Endothelial cell of umbilical vein (primary cell): ENCODE data around the gene CCDC102B. TPM values are rescaled to one million over a fixed set of nuclear protein-coding genes. Genes with fewer than 3 reads are reported as not detected.

Experiments
- BruUV-seq: library from RNA; stranded (reverse); fragments of 400-500 nt; replicated peaks from 2 replicates; lab custom pipeline; 2021; lab: Mats Ljungman, UMichigan
- CTCF ChIA-PET: fragments of 300-600, 350-600 bp; sonication (Branson Sonifier 250); formaldehyde crosslinking; loops from one replicate; lab custom pipeline; 2021; ENCODE audit warnings: antibody characterized with exemption, inconsistent platforms; lab: Charles Lee
- POLR2A ChIA-PET: fragments of 300-600, 350-600 bp; sonication (Branson Sonifier 250); formaldehyde crosslinking; loops from one replicate; lab custom pipeline; 2021; ENCODE audit warnings: antibody characterized with exemption, inconsistent platforms; lab: Charles Lee
- DNase-seq: peaks from one replicate; pipeline ENCODE4 v3.0.0-alpha.2; 2011; ENCODE audit warnings: low read depth, low spot score
- FAIRE-seq: peaks from 2 replicates; lab custom pipeline; 2011; peaks lifted over from hg19 to GRCh38; lab: Jason Lieb, UNC
- H2AFZ ChIP-seq: 2 replicates; pipeline ENCODE4 v1.6.0; 2012; ENCODE audit warnings: low read depth, low read length, control low read depth, inconsistent platforms
- H3K27ac ChIP-seq: 2 replicates; pipeline ENCODE4 v1.5.1; 2011; ENCODE audit warnings: low read depth, mild to moderate bottlenecking, control low read depth, low read length, moderate library complexity; ENCODE audit not compliant: insufficient read depth
- H3K27me3 ChIP-seq, 2 experiments: 2 replicates each; pipeline versions ENCODE4 v1.6.0 to v1.6.1; 2011; ENCODE audit warnings: low read length in 2 of 2, mixed read lengths in 1 of 2; ENCODE audit not compliant: control insufficient read depth in 2 of 2, insufficient read depth in 2 of 2
- H3K36me3 ChIP-seq, 2 experiments: 2 replicates in 1 of 2; 3 replicates in 1 of 2; pipeline ENCODE4 v1.5.1; 2011; ENCODE audit warnings: low read length in 2 of 2, mild to moderate bottlenecking in 1 of 2, moderate library complexity in 1 of 2; ENCODE audit not compliant: control insufficient read depth in 2 of 2, insufficient read depth in 2 of 2; ENCODE audit errors: extremely low read depth in 1 of 2
- H3K4me1 ChIP-seq: 3 replicates; pipeline ENCODE4 v1.5.1; 2011; ENCODE audit warnings: mild to moderate bottlenecking, low read length; ENCODE audit not compliant: control insufficient read depth, insufficient read depth; ENCODE audit errors: extremely low read depth
- H3K4me2 ChIP-seq: 2 replicates; pipeline ENCODE4 v1.6.1; 2011; ENCODE audit warnings: low read length, control low read depth, mixed read lengths; ENCODE audit not compliant: insufficient read depth
- H3K4me3 ChIP-seq, 3 experiments: fragments of 200-600 bp in 1 of 3; sonication (generic), shearing (Covaris generic) in 1 of 3; replicated peaks in 1 of 3; 2 replicates each; pipeline ENCODE4 v1.5.1; 2011 to 2016; ENCODE audit warnings: control low read depth in 3 of 3, low read length in 3 of 3, mild to moderate bottlenecking in 2 of 3, inconsistent platforms in 1 of 3, low read depth in 1 of 3, moderate library complexity in 1 of 3; ENCODE audit not compliant: insufficient read depth in 1 of 3
- H3K79me2 ChIP-seq: 2 replicates; pipeline ENCODE4 v1.6.0; 2012; ENCODE audit warnings: low read length, inconsistent platforms; ENCODE audit not compliant: control insufficient read depth, insufficient read depth
- H3K9ac ChIP-seq: replicated peaks from 2 replicates; pipeline ENCODE3; 2011; ENCODE audit warnings: low read length, control low read depth; ENCODE audit not compliant: insufficient read depth; ENCODE audit errors: extremely low read depth
- H3K9me1 ChIP-seq: replicated peaks from 3 replicates; pipeline ENCODE4 v1.6.0; 2011; ENCODE audit warnings: mild to moderate bottlenecking, low read length; ENCODE audit not compliant: control insufficient read depth, insufficient read depth; ENCODE audit errors: extremely low read depth
- H3K9me3 ChIP-seq: replicated peaks from 2 replicates; pipeline ENCODE4 v1.5.1; 2012; ENCODE audit warnings: low read length, inconsistent platforms; ENCODE audit not compliant: control insufficient read depth, insufficient read depth
- H4K20me1 ChIP-seq: replicated peaks from 2 replicates; pipeline ENCODE3; 2011; ENCODE audit warnings: mild to moderate bottlenecking, low read length; ENCODE audit not compliant: control insufficient read depth, insufficient read depth; ENCODE audit errors: extremely low read depth
- EZH2 ChIP-seq: IDR thresholded peaks from 2 replicates; pipeline ENCODE4 v1.6.1; 2012; ENCODE audit warnings: borderline replicate concordance, low read depth, mild to moderate bottlenecking, moderate library complexity, low read length, inconsistent platforms; ENCODE audit not compliant: severe bottlenecking
- FOS ChIP-seq: IDR thresholded peaks from 2 replicates; pipeline ENCODE4 v1.6.1; 2011; ENCODE audit warnings: mild to moderate bottlenecking, low read length, moderate library complexity, borderline replicate concordance; ENCODE audit not compliant: insufficient read depth
- GATA2 ChIP-seq: IDR thresholded peaks from 2 replicates; pipeline ENCODE4 v1.7.0; 2011; ENCODE audit warnings: low read depth, mild to moderate bottlenecking, moderate library complexity, mixed read lengths, low read length; ENCODE audit not compliant: insufficient read length, insufficient read depth
- JUN ChIP-seq: IDR thresholded peaks from 2 replicates; pipeline ENCODE4 v1.6.1; 2011; ENCODE audit warnings: borderline replicate concordance, low read depth; ENCODE audit not compliant: insufficient read length, insufficient read depth
- MYC ChIP-seq: IDR thresholded peaks from one replicate; pipeline ENCODE4 v1.6.1; 2011; ENCODE audit warnings: mild to moderate bottlenecking, low read depth, low read length
- POLR2A ChIP-seq: IDR thresholded peaks from 2 replicates; pipeline ENCODE4 v1.6.1; 2012; ENCODE audit warnings: low read depth, mild to moderate bottlenecking, control low read depth, low read length
- POLR2AphosphoS5 ChIP-seq: IDR thresholded peaks from 2 replicates; pipeline ENCODE4 v1.6.1; 2012; ENCODE audit warnings: low read depth, mild to moderate bottlenecking, control low read depth, low read length, moderate library complexity; ENCODE audit not compliant: insufficient read depth
- dilution Hi-C: fragments of 300-500 bp; cut with MboI; formaldehyde crosslinking; loops from one replicate; pipeline ENCODE4 v1.15.0; 2019; ENCODE audit warnings: low sequenced_read_pairs; ENCODE audit not compliant: extremely low pct_ligation_motif_present
- intact Hi-C: fragments of 100-400 bp; cut with micrococcal nuclease; formaldehyde crosslinking; loops from one replicate; pipeline ENCODE4 v1.10.0; 2022
- polyA plus RNA-seq, 4 experiments: library from polyadenylated mRNA; depleted of rRNA in 3 of 4; stranded (reverse) in 3 of 4; unstranded in 1 of 4; fragments of >200 nt; gene quantifications; 2 replicates each; pipeline versions ENCODE4 v1.2.1 to v1.2.3, GENCODE V29; 2011 to 2012; ENCODE audit warnings: missing spikeins in 1 of 4
- total RNA-seq: library from RNA; stranded (reverse); gene quantifications from 2 replicates; pipeline ENCODE4 v1.2.3, GENCODE V29; 2021
- TF ChIP-seq, protein P1 (sequence below), 2 donors: IDR thresholded peaks; 1 replicate in 1 of 2; 2 replicates in 1 of 2; pipeline ENCODE4 v1.5.1; 2011; ENCODE audit warnings: low read length in 2 of 2, mild to moderate bottlenecking in 2 of 2, moderate library complexity in 2 of 2, control low read depth in 1 of 2, inconsistent platforms in 1 of 2, low read depth in 1 of 2; ENCODE audit not compliant: insufficient read depth in 1 of 2; ENCODE audit errors: extremely low read depth in 1 of 2
- TF ChIP-seq, protein P2 (sequence below): IDR thresholded peaks from 2 replicates; pipeline ENCODE4 v1.6.1; 2011; ENCODE audit not compliant: insufficient read depth, insufficient read length

The CCDC102B gene
- total and polyA plus RNA-seq, 2 donors (not counting 3 experiments of a cell fraction or from before 2014, with no cell fraction given), result 0.21 to 0.62 TPM

DNA sequence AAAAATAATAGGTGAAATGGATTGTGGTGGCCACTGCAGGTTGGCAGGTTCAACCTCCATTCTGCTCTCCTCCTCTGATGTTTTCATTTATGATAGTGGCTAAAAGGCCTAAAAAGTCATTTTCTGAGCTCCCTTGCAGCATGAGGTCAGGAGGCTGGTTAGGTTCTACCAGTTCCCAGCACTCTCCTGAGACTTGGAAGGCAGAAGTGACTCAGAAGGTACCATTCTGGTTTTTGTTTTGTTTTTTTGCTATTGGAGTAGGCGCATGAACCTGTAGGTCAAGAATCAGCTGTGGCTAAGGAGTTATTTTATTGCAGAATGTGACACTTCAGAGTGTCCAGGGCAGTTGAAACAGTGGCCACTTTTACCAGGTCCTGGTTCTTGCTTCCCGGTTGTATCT is 181.9 kb downstream of the CCDC102B start:
- no TSS peak for BruUV-seq
- FAIRE-seq (no peak), DNase-seq (no peak)
- Histone ChIP-seq H3K36me3 (no peaks in the 10 kb centered on the region), H3K27ac (no peak overlapping the region), H3K79me2 (no peaks in the 10 kb centered on the region), H3K9me1 (no peaks in the 10 kb centered on the region), H4K20me1 (no peaks in the 10 kb centered on the region), H3K4me2 (no peak overlapping the region), H2AFZ (no peak overlapping the region), H3K27me3 (no peaks in the 10 kb centered on the region), H3K4me1 (no peaks in the 10 kb centered on the region), H3K4me3 (no peak overlapping the region), H3K9me3 (no peaks in the 10 kb centered on the region), H3K9ac (no peak overlapping the region)
- TF ChIP-seq POLR2A (no peak), MYC (no peak), JUN (no peak), POLR2AphosphoS5 (no peak), FOS (no peak), EZH2 (no peak), GATA2 (no peak)
- TF ChIP-seq, protein P1, sequence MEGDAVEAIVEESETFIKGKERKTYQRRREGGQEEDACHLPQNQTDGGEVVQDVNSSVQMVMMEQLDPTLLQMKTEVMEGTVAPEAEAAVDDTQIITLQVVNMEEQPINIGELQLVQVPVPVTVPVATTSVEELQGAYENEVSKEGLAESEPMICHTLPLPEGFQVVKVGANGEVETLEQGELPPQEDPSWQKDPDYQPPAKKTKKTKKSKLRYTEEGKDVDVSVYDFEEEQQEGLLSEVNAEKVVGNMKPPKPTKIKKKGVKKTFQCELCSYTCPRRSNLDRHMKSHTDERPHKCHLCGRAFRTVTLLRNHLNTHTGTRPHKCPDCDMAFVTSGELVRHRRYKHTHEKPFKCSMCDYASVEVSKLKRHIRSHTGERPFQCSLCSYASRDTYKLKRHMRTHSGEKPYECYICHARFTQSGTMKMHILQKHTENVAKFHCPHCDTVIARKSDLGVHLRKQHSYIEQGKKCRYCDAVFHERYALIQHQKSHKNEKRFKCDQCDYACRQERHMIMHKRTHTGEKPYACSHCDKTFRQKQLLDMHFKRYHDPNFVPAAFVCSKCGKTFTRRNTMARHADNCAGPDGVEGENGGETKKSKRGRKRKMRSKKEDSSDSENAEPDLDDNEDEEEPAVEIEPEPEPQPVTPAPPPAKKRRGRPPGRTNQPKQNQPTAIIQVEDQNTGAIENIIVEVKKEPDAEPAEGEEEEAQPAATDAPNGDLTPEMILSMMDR (IDR thresholded peaks at IDR 0.05; ENCODE audit: extremely low read depth in 1 of 2, insufficient read depth in 1 of 2, low read depth in 1 of 2, low read length in 2 of 2), result no peak
- TF ChIP-seq, protein P2, sequence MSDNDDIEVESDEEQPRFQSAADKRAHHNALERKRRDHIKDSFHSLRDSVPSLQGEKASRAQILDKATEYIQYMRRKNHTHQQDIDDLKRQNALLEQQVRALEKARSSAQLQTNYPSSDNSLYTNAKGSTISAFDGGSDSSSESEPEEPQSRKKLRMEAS, result no peak
- POLR2A ChIA-PET, result no interaction called here
- dilution Hi-C loops (no loop called here), intact Hi-C loops (no loop called here)
- CTCF ChIA-PET, result no interaction called here
